GM19043 (cell line): Measurements from ENCODE around the gene GPR42.
A peak's percentile ranks its signal among the peaks of the same experiment; 100 is the strongest.
"Not testable (repeated sequence)": the region's sequence is repeated elsewhere in the genome, so short reads cannot be mapped to it uniquely, and the experiment has no call there.

Experiments
- ATAC-seq: cut with Tn5 transposase; IDR thresholded peaks from one replicate; pipeline ENCODE4 v1.9.1; 2021; ENCODE audit warnings: low read depth; ENCODE audit not compliant: unreplicated experiment

Gene GPR42

DNA sequence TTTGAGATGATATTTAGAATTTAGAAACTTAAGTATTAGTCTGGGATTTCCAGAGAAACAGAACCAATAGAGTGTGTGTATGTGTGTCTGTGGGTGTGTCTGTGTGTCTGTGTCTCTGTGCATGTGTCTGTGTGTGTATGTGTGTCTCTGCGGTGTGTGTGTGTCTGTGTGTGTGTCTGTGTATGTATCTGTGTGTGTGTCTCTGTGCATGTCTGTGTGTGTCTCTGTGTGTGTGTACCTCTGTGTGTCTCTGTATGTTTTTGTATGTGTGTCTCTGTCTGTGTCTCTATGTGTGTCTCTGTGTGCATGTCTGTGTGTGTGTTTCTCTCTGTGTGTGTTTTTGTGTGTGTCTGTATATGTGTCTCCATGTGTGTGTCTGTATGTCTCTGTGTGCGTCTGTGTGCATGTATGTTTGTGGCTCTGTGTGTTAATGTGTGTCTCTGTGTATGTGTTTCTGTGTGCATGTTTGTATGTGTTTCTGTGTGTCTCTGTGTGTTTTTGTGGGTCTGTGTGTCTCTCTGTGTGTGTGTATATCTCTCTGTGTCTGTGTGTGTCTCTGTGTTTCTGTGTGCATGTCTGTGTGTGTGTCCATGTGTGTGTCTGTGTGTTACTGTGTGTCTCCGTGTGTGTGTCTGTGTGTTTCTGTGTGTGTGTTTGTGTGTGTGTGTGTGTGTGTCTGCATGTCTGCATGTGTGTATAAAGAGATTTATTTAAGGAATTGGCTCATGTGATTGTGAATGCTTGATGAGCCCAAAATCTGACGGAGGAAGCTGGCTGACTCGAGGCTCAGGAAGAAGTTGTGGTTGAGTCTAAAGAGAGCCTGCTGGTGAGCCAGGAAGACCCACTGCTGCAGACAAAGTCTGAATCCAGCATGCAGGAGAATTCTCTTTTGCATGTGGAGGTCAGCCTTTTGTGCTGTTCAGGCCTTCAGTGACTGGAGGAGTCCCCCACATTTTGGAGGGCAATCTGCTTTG is 22.2 kb downstream of the GPR42 start:
- ATAC-seq = no peak

GRCh38 chr19:35395382-35396199 is 24.7 kb downstream of the GPR42 start:
- ATAC-seq = no peak

GRCh38 chr19:35396240-35396885 is 25.5 kb downstream of the GPR42 start:
- ATAC-seq = no peak

GRCh38 chr19:35397064-35397463 is 26.2 kb downstream of the GPR42 start:
- no peak for ATAC-seq

DNA sequence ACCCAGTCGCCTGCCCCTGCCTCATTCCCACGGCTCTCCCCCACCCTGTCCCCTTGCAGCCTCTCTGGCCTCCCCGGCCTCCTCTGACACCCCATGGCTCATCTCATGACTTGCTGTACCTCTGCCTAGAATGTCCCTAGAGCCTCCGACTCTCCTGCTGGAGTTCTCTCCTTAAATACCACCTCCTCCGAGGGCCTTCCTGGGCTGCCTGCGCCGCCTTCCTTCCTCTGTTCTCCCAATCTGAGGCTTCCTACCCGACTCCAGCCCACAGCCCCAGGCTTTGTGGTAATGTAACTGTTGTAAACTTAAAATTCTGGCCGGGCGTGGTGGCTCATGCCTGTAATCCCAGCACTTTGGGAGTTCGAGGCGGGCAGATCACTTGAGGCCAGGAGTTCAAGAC is 27.7 kb downstream of the GPR42 start:
- ATAC-seq = no peak

GRCh38 chr19:35399231-35399630 is 28.4 kb downstream of the GPR42 start:
- ATAC-seq = no peak

DNA sequence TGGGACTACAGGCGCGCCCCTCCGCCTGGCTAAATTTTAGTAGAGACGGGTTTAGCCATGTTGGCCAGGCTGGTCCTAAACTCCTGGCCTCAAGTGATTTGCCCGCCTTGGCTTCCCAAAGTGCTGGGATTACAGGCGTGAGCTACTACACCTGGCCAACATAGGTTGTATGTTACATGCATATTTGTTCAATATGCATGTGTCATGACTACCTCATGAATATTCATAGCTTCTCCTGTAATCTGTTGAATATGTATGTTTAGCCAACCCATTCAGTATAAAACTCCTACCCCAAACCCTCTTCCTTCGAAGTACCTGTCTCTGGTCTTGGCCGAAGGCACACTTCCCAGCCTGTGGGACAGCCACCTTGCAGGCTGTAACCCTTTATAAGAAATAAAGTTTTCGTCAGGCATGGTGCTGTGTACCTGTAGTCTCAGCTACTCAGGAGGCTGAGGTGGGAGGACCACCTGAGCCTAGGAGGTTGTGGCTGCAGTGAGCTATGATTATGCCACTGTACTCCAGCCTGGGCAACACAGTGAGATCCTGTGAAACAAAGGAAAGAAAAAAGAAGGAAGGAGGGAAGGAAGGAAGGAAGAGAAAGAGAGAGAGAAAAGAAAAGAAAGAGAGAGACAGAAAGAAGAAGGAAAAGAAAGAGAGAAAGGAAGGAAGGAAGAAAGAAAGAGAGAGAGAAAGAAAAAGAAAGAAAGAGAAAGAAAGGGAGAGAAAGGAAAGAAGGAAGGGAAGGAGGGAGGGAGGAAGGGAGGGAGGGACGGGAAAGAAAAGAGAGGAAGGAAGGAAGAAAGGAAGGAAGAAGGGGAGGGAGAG is 29.3 kb downstream of the GPR42 start:
- no peak for ATAC-seq

DNA sequence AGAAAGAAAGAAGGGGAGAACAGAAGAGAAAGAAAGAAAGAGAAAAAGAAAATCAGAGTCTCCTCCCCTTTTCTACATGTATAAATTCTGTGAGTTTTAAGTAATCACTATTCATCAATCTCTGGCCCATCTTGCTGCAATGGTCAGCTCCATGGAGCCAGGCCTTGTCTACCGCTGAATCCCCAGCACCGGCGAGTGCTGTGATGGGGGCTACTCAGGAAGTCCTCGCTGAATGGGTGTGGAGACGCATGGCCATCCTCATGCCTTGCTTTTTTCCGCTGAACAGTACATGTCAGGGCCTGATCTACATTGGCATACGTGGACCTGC is 29.9 kb downstream of the GPR42 start:
- ATAC-seq = no peak

- not testable (repeated sequence) for ATAC-seq
Observed at GRCh38 chr19:35401416-35401815, 30.5 kb downstream of the GPR42 start.

- ATAC-seq = no peak
Observed at GRCh38 chr19:35403116-35403760, 32.4 kb downstream of the GPR42 start.

DNA sequence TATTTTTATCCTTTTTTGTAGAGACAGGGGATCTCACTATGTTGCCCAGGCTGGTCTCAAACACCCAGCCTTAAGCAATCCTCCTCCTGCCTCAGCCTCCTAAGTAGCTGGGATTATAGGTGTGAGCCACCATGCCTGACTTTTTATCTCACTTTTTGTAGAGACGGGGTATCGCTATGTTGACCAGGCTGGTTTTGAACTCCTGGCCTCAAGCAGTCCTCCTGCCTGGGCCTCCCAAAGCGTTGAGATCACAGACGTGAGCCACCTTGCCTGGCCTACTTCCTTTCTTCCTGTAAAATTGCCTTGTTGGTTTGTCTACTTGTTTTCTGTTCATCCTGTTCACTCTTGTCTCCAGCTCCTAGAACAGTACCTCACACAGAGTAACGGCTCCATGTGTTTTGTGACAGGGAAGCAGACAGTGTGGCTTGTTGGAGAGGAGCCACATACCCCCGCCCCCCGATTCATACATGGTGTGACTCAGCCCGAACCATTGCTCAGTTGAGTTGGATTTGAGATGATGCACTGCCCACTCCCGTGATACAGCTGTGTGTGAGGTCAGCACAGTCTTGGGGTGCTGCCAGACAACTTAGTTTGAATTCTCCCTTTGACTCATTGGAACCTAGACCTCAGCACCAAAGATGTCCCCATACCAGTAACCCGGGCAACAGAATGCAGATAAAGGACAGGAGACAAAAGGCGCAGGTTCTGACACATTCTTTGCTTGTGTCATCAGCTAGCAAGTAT is 34.2 kb downstream of the GPR42 start:
- no peak for ATAC-seq

DNA sequence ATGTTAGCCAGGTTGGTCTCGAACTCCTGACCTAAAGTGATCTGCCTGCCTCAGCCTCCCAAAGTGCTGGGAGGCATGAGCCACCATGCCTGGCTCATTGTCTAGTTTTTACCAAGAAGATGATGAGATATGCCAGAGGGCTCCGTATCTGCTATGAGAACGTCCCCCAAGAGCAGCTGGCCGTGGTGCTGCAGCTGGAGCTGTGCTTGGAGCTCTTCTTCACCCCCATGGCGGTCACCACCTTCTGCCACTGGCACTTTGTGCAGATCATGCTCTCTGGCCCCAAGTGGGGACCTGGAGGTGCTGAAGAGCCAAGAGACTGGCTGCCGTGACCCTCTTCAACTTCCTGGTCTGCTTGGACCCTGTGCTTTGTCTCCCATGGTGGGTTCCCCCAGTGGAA is 36.8 kb downstream of the GPR42 start:
- ATAC-seq = no peak

GRCh38 chr19:35408284-35409171 is 37.7 kb downstream of the GPR42 start:
- ATAC-seq = peak; percentile 65

- no peak for ATAC-seq
Observed at GRCh38 chr19:35409191-35409590, 38.3 kb downstream of the GPR42 start.

DNA sequence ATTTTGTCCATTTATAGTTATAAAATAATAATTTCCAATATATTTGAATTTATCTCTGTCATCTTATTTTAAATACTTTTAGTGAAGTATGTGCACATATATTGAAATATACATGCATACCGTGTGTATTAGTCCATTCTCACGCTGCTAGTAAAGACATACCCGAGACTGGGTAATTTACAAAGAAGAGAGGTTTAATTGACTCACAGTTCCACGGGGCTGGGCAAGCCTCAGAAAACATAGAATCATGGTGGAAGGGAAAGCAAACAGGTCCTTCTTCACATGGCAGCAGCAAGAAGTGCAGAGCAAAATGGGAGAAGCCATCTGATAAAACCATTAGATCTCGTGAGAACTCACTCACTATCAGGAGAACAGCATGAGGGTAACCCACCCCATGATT is 39.6 kb downstream of the GPR42 start:
- ATAC-seq = no peak

- ATAC-seq = no peak
Observed at GRCh38 chr19:35414442-35414841, 43.6 kb downstream of the GPR42 start.

GRCh38 chr19:35416331-35416730 is 45.5 kb downstream of the GPR42 start:
- no peak for ATAC-seq

GRCh38 chr19:35417278-35417677 is 46.4 kb downstream of the GPR42 start:
- ATAC-seq = no peak
